ENCODE data around the gene SLC25A51. TPM values are rescaled to one million over a fixed set of nuclear protein-coding genes. Genes with fewer than 3 reads are reported as not detected.

The SLC25A51 gene
- total RNA-seq, 1 donor = 103 TPM

- no peak overlapping the region for H3K4me3 ChIP-seq (ENCODE audit: low read depth, low read length)
- TF ChIP-seq, protein P1, sequence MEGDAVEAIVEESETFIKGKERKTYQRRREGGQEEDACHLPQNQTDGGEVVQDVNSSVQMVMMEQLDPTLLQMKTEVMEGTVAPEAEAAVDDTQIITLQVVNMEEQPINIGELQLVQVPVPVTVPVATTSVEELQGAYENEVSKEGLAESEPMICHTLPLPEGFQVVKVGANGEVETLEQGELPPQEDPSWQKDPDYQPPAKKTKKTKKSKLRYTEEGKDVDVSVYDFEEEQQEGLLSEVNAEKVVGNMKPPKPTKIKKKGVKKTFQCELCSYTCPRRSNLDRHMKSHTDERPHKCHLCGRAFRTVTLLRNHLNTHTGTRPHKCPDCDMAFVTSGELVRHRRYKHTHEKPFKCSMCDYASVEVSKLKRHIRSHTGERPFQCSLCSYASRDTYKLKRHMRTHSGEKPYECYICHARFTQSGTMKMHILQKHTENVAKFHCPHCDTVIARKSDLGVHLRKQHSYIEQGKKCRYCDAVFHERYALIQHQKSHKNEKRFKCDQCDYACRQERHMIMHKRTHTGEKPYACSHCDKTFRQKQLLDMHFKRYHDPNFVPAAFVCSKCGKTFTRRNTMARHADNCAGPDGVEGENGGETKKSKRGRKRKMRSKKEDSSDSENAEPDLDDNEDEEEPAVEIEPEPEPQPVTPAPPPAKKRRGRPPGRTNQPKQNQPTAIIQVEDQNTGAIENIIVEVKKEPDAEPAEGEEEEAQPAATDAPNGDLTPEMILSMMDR (IDR thresholded peaks at IDR 0.05; ENCODE audit: insufficient read depth, low read depth, low read length) = no peak
- DNase-seq (ENCODE audit: low read depth) = no peak
Measured at GRCh38 chr9:37924538-37924937, 20.6 kb upstream of the SLC25A51 start.

DNA sequence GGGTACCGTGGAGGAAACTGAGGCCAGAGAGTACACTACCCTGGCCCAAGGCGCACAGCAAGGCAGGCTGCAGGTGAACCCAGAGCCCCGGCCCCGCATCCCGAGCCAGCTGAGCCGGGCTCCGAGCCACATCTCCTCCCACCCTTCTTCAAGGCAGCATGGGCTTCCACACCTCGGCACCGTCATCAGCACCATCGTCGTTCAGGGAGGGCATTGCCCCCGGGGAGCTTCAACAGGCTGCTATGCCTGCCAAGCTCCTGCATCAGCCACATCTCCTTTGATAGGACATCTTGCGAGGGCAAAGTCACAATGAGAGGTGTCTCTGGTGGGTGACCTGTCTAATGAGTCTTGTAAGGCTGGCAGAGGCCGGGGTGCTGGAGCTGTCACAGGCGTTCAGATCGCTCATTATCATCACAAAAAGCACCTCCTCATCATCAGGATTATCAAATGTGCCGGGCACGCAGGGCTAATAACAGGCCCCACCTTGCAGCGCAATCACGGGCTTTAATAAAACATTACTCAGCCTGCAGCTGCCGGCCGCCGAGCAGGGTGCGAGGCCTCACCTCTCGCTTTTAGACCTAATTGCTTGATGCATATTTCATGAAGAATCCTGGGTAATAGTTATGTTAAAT, 20.0 kb upstream of the SLC25A51 start:
- TF ChIP-seq, protein P1 (IDR thresholded peaks at IDR 0.05; ENCODE audit: insufficient read depth, low read depth, low read length) = no peak
- no peak overlapping the region for H3K4me3 ChIP-seq (ENCODE audit: low read depth, low read length)
- no peak for DNase-seq (ENCODE audit: low read depth)

GRCh38 chr9:37923118-37923795, 19.3 kb upstream of the SLC25A51 start:
- TF ChIP-seq, protein P1 (IDR thresholded peaks at IDR 0.05; ENCODE audit: insufficient read depth, low read depth, low read length) = no peak
- H3K4me3 ChIP-seq (ENCODE audit: low read depth, low read length) = no peak overlapping the region
- DNase-seq (ENCODE audit: low read depth) = no peak

- TF ChIP-seq, protein P1 (IDR thresholded peaks at IDR 0.05; ENCODE audit: insufficient read depth, low read depth, low read length) = no peak
- no peak for DNase-seq (ENCODE audit: low read depth)
- no peak overlapping the region for H3K4me3 ChIP-seq (ENCODE audit: low read depth, low read length)
Measured at GRCh38 chr9:37922363-37923117, 18.6 kb upstream of the SLC25A51 start.

DNA sequence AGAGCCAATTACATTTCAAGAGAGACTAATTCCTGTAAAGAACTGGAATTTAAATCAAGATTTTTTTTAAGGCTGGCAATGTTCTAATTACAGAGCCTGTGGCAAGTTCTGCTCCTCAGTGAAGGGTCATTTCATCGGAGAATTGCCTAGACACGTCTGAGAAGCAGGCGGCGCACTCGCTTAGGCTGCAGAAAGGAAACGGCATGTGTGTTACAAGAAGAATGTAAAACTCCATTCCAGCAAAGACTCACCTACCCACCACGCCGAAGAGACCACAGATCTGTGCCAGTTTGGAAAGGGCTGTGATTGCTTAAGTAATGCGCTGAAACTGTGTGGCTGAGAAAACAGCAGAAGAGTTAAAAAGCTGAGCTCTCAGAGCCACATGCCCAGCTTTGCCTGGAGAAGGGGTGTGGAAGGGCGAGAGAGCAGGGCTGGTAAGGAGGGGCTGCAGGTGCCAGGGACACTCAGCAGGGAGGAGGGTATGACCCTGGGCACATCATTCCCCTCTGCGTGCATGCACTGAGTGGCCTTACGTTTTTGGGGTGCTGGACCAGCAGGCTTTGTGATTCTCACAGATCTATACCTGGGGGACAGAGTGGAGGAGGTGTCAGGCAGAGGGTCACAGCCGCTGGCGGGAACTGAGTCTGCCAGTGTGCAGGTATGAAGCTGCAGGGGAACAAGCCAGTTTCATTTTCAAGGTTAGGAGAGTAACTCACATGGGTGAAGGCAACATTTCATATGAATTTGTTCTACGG, 17.8 kb upstream of the SLC25A51 start:
- no peak overlapping the region for H3K4me3 ChIP-seq (ENCODE audit: low read depth, low read length)
- TF ChIP-seq, protein P1 (IDR thresholded peaks at IDR 0.05; ENCODE audit: insufficient read depth, low read depth, low read length) = no peak
- DNase-seq (ENCODE audit: low read depth) = no peak

DNA sequence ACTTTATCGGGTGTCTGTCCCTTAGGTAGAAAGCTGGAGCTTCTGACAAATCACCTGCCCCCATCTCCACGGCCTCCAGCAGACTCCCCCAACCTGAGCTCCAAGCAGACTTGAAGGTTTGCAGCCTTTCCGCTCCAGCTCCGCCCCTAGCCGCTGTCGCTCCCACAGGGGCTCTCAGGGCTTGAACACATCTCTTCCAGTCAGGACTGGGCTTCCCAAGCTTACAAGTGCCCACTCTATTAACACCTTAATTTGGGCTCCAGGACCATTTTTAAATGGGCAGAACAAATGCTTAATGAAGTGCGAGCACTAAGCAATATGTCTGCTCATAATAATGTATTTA, 17.2 kb upstream of the SLC25A51 start:
- DNase-seq (ENCODE audit: low read depth) = no peak
- H3K4me3 ChIP-seq (ENCODE audit: low read depth, low read length) = no peak overlapping the region
- TF ChIP-seq, protein P1 (IDR thresholded peaks at IDR 0.05; ENCODE audit: insufficient read depth, low read depth, low read length) = no peak

Measured in fibroblast of villous mesenchyme (primary cell).